Mesenchymal stem cell (in vitro differentiated cells and primary cell): Measurements from ENCODE around the gene TRPM1.
A peak's percentile ranks its signal among the peaks of the same experiment; 100 is the strongest.

Source experiments
- DNase-seq: peaks from one replicate; pipeline ENCODE4 v3.0.0-alpha.2; 2013
- H2AFZ ChIP-seq: one replicate; pipeline ENCODE4 v1.6.1; 2013; ENCODE audit warnings: low read depth, mild to moderate bottlenecking, control low read depth, inconsistent platforms, low read length, moderate library complexity
- H2AK5ac ChIP-seq: 2 replicates; pipeline ENCODE4 v1.6.1; 2013; ENCODE audit warnings: low read length, moderate library complexity, mild to moderate bottlenecking, inconsistent platforms; ENCODE audit not compliant: severe bottlenecking
- H2BK120ac ChIP-seq: one replicate; pipeline ENCODE4 v1.6.1; 2013; ENCODE audit warnings: low read depth, mild to moderate bottlenecking, inconsistent platforms, low read length, moderate library complexity
- H2BK12ac ChIP-seq, 2 experiments: one replicate each; pipeline ENCODE4 v1.6.1; 2013; ENCODE audit warnings: inconsistent platforms in 2 of 2, low read length in 2 of 2, mild to moderate bottlenecking in 2 of 2, moderate library complexity in 2 of 2, control low read depth in 1 of 2
- H2BK15ac ChIP-seq: one replicate; pipeline ENCODE4 v1.6.1; 2013; ENCODE audit warnings: mild to moderate bottlenecking, low read depth, inconsistent platforms; ENCODE audit not compliant: poor library complexity, severe bottlenecking
- H2BK5ac ChIP-seq: 2 replicates; pipeline ENCODE4 v1.6.1; 2013; ENCODE audit warnings: low read depth, mild to moderate bottlenecking, low read length, control low read depth, inconsistent platforms; ENCODE audit not compliant: poor library complexity, severe bottlenecking
- H3K14ac ChIP-seq, 2 experiments: one replicate each; pipeline ENCODE4 v1.6.1; 2013; ENCODE audit warnings: inconsistent platforms in 2 of 2, low read length in 2 of 2, control low read depth in 1 of 2, mild to moderate bottlenecking in 1 of 2, moderate library complexity in 1 of 2
- H3K18ac ChIP-seq, 2 experiments: one replicate each; pipeline ENCODE4 v1.6.1; 2013; ENCODE audit warnings: inconsistent platforms in 2 of 2, low read length in 2 of 2, control low read depth in 1 of 2, low read depth in 1 of 2, mild to moderate bottlenecking in 1 of 2
- H3K23ac ChIP-seq, 2 experiments: one replicate each; pipeline ENCODE4 v1.6.1; 2013; ENCODE audit warnings: inconsistent platforms in 2 of 2, low read length in 2 of 2, mild to moderate bottlenecking in 2 of 2, moderate library complexity in 2 of 2, control low read depth in 1 of 2
- H3K27ac ChIP-seq: 2 replicates; pipeline ENCODE4 v1.5.1; 2013; ENCODE audit warnings: mild to moderate bottlenecking, moderate library complexity, low read length, control low read depth, inconsistent platforms; ENCODE audit not compliant: poor library complexity, severe bottlenecking
- H3K27me3 ChIP-seq, 2 experiments: 2 replicates each; pipeline versions ENCODE4 v1.6.1 to v1.7.0; 2013; ENCODE audit warnings: low read length in 2 of 2, mild to moderate bottlenecking in 2 of 2, moderate library complexity in 2 of 2, control low read depth in 1 of 2, inconsistent platforms in 1 of 2; ENCODE audit not compliant: control insufficient read depth in 1 of 2, insufficient read depth in 1 of 2
- H3K36me3 ChIP-seq, 2 experiments: 2 replicates each; pipeline versions ENCODE4 v1.6.1 to v1.7.0; 2013; ENCODE audit warnings: low read length in 2 of 2, control low read depth in 1 of 2, inconsistent platforms in 1 of 2, low read depth in 1 of 2, mild to moderate bottlenecking in 1 of 2; ENCODE audit not compliant: insufficient read depth in 2 of 2, control insufficient read depth in 1 of 2
- H3K4ac ChIP-seq, 2 experiments: one replicate each; pipeline ENCODE4 v1.6.1; 2013; ENCODE audit warnings: inconsistent platforms in 2 of 2, low read length in 2 of 2, mild to moderate bottlenecking in 2 of 2, moderate library complexity in 2 of 2, control low read depth in 1 of 2, low read depth in 1 of 2
- H3K4me1 ChIP-seq: 2 replicates; pipeline ENCODE4 v1.6.1; 2013; ENCODE audit warnings: low read depth, low read length, control low read depth; ENCODE audit not compliant: control insufficient read depth, insufficient read depth
- H3K4me2 ChIP-seq: 2 replicates; pipeline ENCODE4 v1.6.1; 2013; ENCODE audit warnings: low read length, mild to moderate bottlenecking, inconsistent platforms; ENCODE audit not compliant: poor library complexity, severe bottlenecking
- H3K4me3 ChIP-seq, 2 experiments: 2 replicates each; pipeline versions ENCODE4 v1.5.1 to v1.7.0; 2013; ENCODE audit warnings: low read length in 2 of 2, mild to moderate bottlenecking in 2 of 2, control low read depth in 1 of 2, low read depth in 1 of 2; ENCODE audit not compliant: insufficient read depth in 1 of 2
- H3K79me1 ChIP-seq: replicated peaks from 2 replicates; pipeline ENCODE4 v1.6.1; 2013; ENCODE audit warnings: mild to moderate bottlenecking, control low read depth, low read length, inconsistent platforms; ENCODE audit not compliant: poor library complexity, severe bottlenecking
- H3K9ac ChIP-seq: 2 replicates; pipeline ENCODE4 v1.7.0; 2013; ENCODE audit warnings: mild to moderate bottlenecking, low read length, moderate library complexity
- H3K9me3 ChIP-seq: 2 replicates; pipeline ENCODE4 v1.7.0; 2013; ENCODE audit warnings: mild to moderate bottlenecking, low read length; ENCODE audit not compliant: control insufficient read depth
- H4K8ac ChIP-seq: one replicate; pipeline ENCODE4 v1.6.1; 2013; ENCODE audit warnings: inconsistent platforms, mild to moderate bottlenecking, low read length, moderate library complexity
- H4K91ac ChIP-seq: one replicate; pipeline ENCODE4 v1.6.1; 2013; ENCODE audit warnings: mild to moderate bottlenecking, low read length, inconsistent platforms
- WGBS: methylation state at CpG from one replicate; pipeline ENCODE4 v1.1.7; 2013; ENCODE audit warnings: mixed read lengths; 5-methylcytosine and 5-hydroxymethylcytosine counted together

Gene TRPM1

GRCh38 chr15:30997270-30997669 is 104.3 kb downstream of the TRPM1 start:
- Histone ChIP-seq H4K91ac (no peak overlapping the region), H3K14ac (no peak overlapping the region), H3K9ac (no peak overlapping the region), H3K36me3 (no peaks in the 10 kb centered on the region), H3K4me2 (no peak overlapping the region), H4K8ac (no peak overlapping the region), H3K18ac (no peak overlapping the region), H3K79me1 (no peaks in the 10 kb centered on the region), H3K4me3 (no peak overlapping the region), H2BK5ac (no peak overlapping the region), H3K9me3 (no peaks in the 10 kb centered on the region), H2AK5ac (no peak overlapping the region), H3K4me1 (peaks cover 2% of the 10 kb centered on the region), H2AFZ (no peak overlapping the region), H2BK120ac (no peak overlapping the region), H3K4ac (no peak overlapping the region), H3K23ac (no peak overlapping the region), H3K27ac (no peak overlapping the region), H3K27me3 (peaks cover 0 to 11% of the 10 kb centered on the region in 2 experiments), H2BK15ac (no peak overlapping the region), H2BK12ac (no peak overlapping the region)
- 85% methylated on average over 1 of the region's 1 CpG for WGBS
- no peak for DNase-seq

- peak overlapping the region; percentile 72 for H2AFZ ChIP-seq
- H3K4me1 ChIP-seq: peaks cover 6% of the 10 kb centered on the region
- peak overlapping the region; percentile 63 for H3K27ac ChIP-seq
- WGBS: 57% methylated on average over 2 of the region's 7 CpGs
- peak overlapping the region; percentile 29 for H2AK5ac ChIP-seq
- no peak overlapping the region for H3K14ac ChIP-seq
- peak overlapping the region in 1 of 2 experiments; percentile 89 for H3K23ac ChIP-seq
- no peak overlapping the region for H2BK120ac ChIP-seq
- no peak for DNase-seq
- H3K36me3 ChIP-seq: peaks cover 0 to 6% of the 10 kb centered on the region in 2 experiments
- no peaks in the 10 kb centered on the region for H3K27me3 ChIP-seq
- H3K4ac ChIP-seq: peak overlapping the region; percentile 45 to 69
- H2BK5ac ChIP-seq: peak overlapping the region; percentile 89
- H3K18ac ChIP-seq: peak overlapping the region; percentile 84 to 98
- peak overlapping the region; percentile 89 for H4K8ac ChIP-seq
- peak overlapping the region; percentile 80 for H4K91ac ChIP-seq
- peak overlapping the region; percentile 99 for H3K9ac ChIP-seq
- no peaks in the 10 kb centered on the region for H3K9me3 ChIP-seq
- peak overlapping the region in 1 of 2 experiments; percentile 4 for H2BK12ac ChIP-seq
- peaks cover 1% of the 10 kb centered on the region for H3K79me1 ChIP-seq
- peak overlapping the region; percentile 91 for H3K4me2 ChIP-seq
- peak overlapping the region; percentile 97 to 99 for H3K4me3 ChIP-seq
- H2BK15ac ChIP-seq: no peak overlapping the region
Measured at GRCh38 chr15:30992249-30992864, 109.2 kb downstream of the TRPM1 start.

- Histone ChIP-seq H3K4me3 (peak within 1 kb of the TSS; percentile 97 to 99), H2BK5ac (peak within 1 kb of the TSS; percentile 94), H3K23ac (peak within 1 kb of the TSS; percentile 49 to 89), H3K4me1 (peaks cover 6% of the 10 kb centered on the region), H2BK12ac (peak within 1 kb of the TSS in 1 of 2 experiments; percentile 4), H4K91ac (peak within 1 kb of the TSS; percentile 80), H4K8ac (peak within 1 kb of the TSS; percentile 89), H3K9me3 (no peaks in the 10 kb centered on the region), H2AFZ (peak within 1 kb of the TSS; percentile 97), H2BK120ac (peak within 1 kb of the TSS; percentile 77), H3K4me2 (peak within 1 kb of the TSS; percentile 91), H3K4ac (peak within 1 kb of the TSS; percentile 69 to 92), H3K18ac (peak within 1 kb of the TSS; percentile 88 to 98), H3K79me1 (peaks cover 4% of the 10 kb centered on the region), H3K27ac (peak within 1 kb of the TSS; percentile 67), H3K14ac (peak within 1 kb of the TSS in 1 of 2 experiments; percentile 96), H3K9ac (peak within 1 kb of the TSS; percentile 99), H3K36me3 (peaks cover 2 to 11% of the 10 kb centered on the region in 2 experiments), H3K27me3 (no peaks in the 10 kb centered on the region), H2BK15ac (peak within 1 kb of the TSS; percentile 45), H2AK5ac (peak within 1 kb of the TSS; percentile 53)
- DNase-seq: peak; percentile 80
- under 1% methylated on average over 65 of the region's 114 CpGs for WGBS
Measured at GRCh38 chr15:30991255-30992235, 110.0 kb downstream of the TRPM1 start, which contains the start of gene MTMR10. Gene MTMR10, minus strand, starts transcription at chr15:30991628. Its CDS starts 122 bp downstream, at chr15:30991506.
